ENCODE results near the gene COL20A1.
"Not testable (repeated sequence)": the region's sequence is repeated elsewhere in the genome, so short reads cannot be mapped to it uniquely, and the experiment has no call there.

COL20A1 gene

GRCh38 chr20:63297796-63298572 is 5.0 kb downstream of the COL20A1 start:
- no peak overlapping the region for H3K27ac Mint-ChIP-seq
- no peaks in the 10 kb centered on the region for H3K36me3 Mint-ChIP-seq (ENCODE audit: low read depth)
- no peak overlapping the region for H3K4me3 Mint-ChIP-seq
- peaks cover 30% of the 10 kb centered on the region for H3K27me3 Mint-ChIP-seq
- H3K4me1 Mint-ChIP-seq, result peaks cover 2% of the 10 kb centered on the region
- no peak for DNase-seq
- H3K9me3 Mint-ChIP-seq, result peaks cover 7% of the 10 kb centered on the region
- no peak for ATAC-seq

- H3K27me3 Mint-ChIP-seq, result peaks cover 30% of the 10 kb centered on the region
- DNase-seq, result no peak
Measured at GRCh38 chr20:63298731-63299312, 5.8 kb downstream of the COL20A1 start.

GRCh38 chr20:63301671-63302070 is 8.7 kb downstream of the COL20A1 start:
- Mint-ChIP-seq H3K9me3 (peaks cover 7% of the 10 kb centered on the region), H3K27me3 (peaks cover 26% of the 10 kb centered on the region), H3K4me1 (no peaks in the 10 kb centered on the region), H3K4me3 (no peak overlapping the region), H3K36me3 (ENCODE audit: low read depth) (no peaks in the 10 kb centered on the region), H3K27ac (no peak overlapping the region)
- ATAC-seq, result no peak
- no peak for DNase-seq

More at GRCh38 chr20:63298731-63299312, 5.8 kb downstream of the COL20A1 start:
- H3K4me1 Mint-ChIP-seq, result peaks cover 2% of the 10 kb centered on the region
- H3K9me3 Mint-ChIP-seq, result peaks cover 7% of the 10 kb centered on the region
- no peaks in the 10 kb centered on the region for H3K36me3 Mint-ChIP-seq (ENCODE audit: low read depth)
- no peak overlapping the region for H3K4me3 Mint-ChIP-seq
- no peak for ATAC-seq
- no peak overlapping the region for H3K27ac Mint-ChIP-seq

GRCh38 chr20:63303095-63303666 is 10.2 kb downstream of the COL20A1 start:
- H3K27me3 Mint-ChIP-seq, result peaks cover 21% of the 10 kb centered on the region
- H3K4me3 Mint-ChIP-seq, result no peak overlapping the region
- no peaks in the 10 kb centered on the region for H3K4me1 Mint-ChIP-seq

GRCh38 chr20:63305393-63305792 is 12.4 kb downstream of the COL20A1 start:
- Mint-ChIP-seq H3K4me3 (no peak overlapping the region), H3K36me3 (ENCODE audit: low read depth) (no peaks in the 10 kb centered on the region), H3K27ac (no peak overlapping the region), H3K4me1 (no peaks in the 10 kb centered on the region), H3K27me3 (peaks cover 10% of the 10 kb centered on the region), H3K9me3 (peaks cover 7% of the 10 kb centered on the region)
- DNase-seq (no peak), ATAC-seq (no peak)

More at GRCh38 chr20:63303095-63303666, 10.2 kb downstream of the COL20A1 start:
- Mint-ChIP-seq H3K9me3 (peaks cover 7% of the 10 kb centered on the region), H3K36me3 (ENCODE audit: low read depth) (no peaks in the 10 kb centered on the region), H3K27ac (no peak overlapping the region)
- DNase-seq (no peak), ATAC-seq (no peak)

- H3K27ac Mint-ChIP-seq; H3K36me3 Mint-ChIP-seq (ENCODE audit: low read depth); H3K27me3 Mint-ChIP-seq; H3K4me3 Mint-ChIP-seq; H3K9me3 Mint-ChIP-seq; ATAC-seq; DNase-seq; H3K4me1 Mint-ChIP-seq: not testable (repeated sequence)
Measured at GRCh38 chr20:63305933-63306672, 13.1 kb downstream of the COL20A1 start.

GRCh38 chr20:63306673-63307537 is 13.9 kb downstream of the COL20A1 start:
- Mint-ChIP-seq H3K27ac (no peak overlapping the region), H3K36me3 (ENCODE audit: low read depth) (no peaks in the 10 kb centered on the region), H3K4me3 (no peak overlapping the region), H3K9me3 (peaks cover 1% of the 10 kb centered on the region), H3K4me1 (no peaks in the 10 kb centered on the region), H3K27me3 (peaks cover 4% of the 10 kb centered on the region)
- no peak for ATAC-seq
- no peak for DNase-seq

GRCh38 chr20:63307538-63308217 is 14.7 kb downstream of the COL20A1 start:
- ATAC-seq (no peak), DNase-seq (no peak)
- Mint-ChIP-seq H3K27ac (no peak overlapping the region), H3K36me3 (ENCODE audit: low read depth) (no peaks in the 10 kb centered on the region), H3K4me3 (no peak overlapping the region), H3K27me3 (peaks cover 4% of the 10 kb centered on the region), H3K4me1 (no peaks in the 10 kb centered on the region), H3K9me3 (no peaks in the 10 kb centered on the region)

- ATAC-seq (no peak), DNase-seq (no peak)
- Mint-ChIP-seq H3K36me3 (ENCODE audit: low read depth) (no peaks in the 10 kb centered on the region), H3K27ac (no peak overlapping the region), H3K9me3 (no peaks in the 10 kb centered on the region), H3K27me3 (peaks cover 4% of the 10 kb centered on the region), H3K4me1 (no peaks in the 10 kb centered on the region), H3K4me3 (no peak overlapping the region)
Measured at GRCh38 chr20:63308218-63308911, 15.4 kb downstream of the COL20A1 start.

- Mint-ChIP-seq H3K9me3 (no peaks in the 10 kb centered on the region), H3K4me1 (no peaks in the 10 kb centered on the region), H3K4me3 (no peak overlapping the region), H3K36me3 (ENCODE audit: low read depth) (no peaks in the 10 kb centered on the region), H3K27ac (no peak overlapping the region), H3K27me3 (peaks cover 4% of the 10 kb centered on the region)
- ATAC-seq (no peak), DNase-seq (peak; percentile 26)
Measured at GRCh38 chr20:63309261-63310071, 16.5 kb downstream of the COL20A1 start.

- DNase-seq (no peak), ATAC-seq (no peak)
- Mint-ChIP-seq H3K27ac (no peak overlapping the region), H3K36me3 (ENCODE audit: low read depth) (no peaks in the 10 kb centered on the region), H3K27me3 (no peaks in the 10 kb centered on the region), H3K4me3 (no peak overlapping the region), H3K9me3 (no peaks in the 10 kb centered on the region), H3K4me1 (no peaks in the 10 kb centered on the region)
Measured at GRCh38 chr20:63310265-63310991, 17.4 kb downstream of the COL20A1 start.

GRCh38 chr20:63311186-63311832 is 18.3 kb downstream of the COL20A1 start:
- Mint-ChIP-seq H3K4me1 (no peaks in the 10 kb centered on the region), H3K27me3 (no peaks in the 10 kb centered on the region), H3K36me3 (ENCODE audit: low read depth) (no peaks in the 10 kb centered on the region), H3K4me3 (no peak overlapping the region), H3K9me3 (no peaks in the 10 kb centered on the region), H3K27ac (no peak overlapping the region)
- no peak for ATAC-seq
- no peak for DNase-seq
